Pons (tissue), 1 donor: ENCODE results near the gene SETDB2.
A peak's percentile ranks its signal among the peaks of the same experiment; 100 is the strongest.
"Not testable (repeated sequence)": the region's sequence is repeated elsewhere in the genome, so short reads cannot be mapped to it uniquely, and the experiment has no call there.

ENCODE experiments used
- DNase-seq: peaks from one replicate; pipeline ENCODE4 v3.0.0-alpha.2; 2016; ENCODE audit warnings: low spot score

The SETDB2 gene

GRCh38 chr13:49464621-49465325 is 20.7 kb downstream of the SETDB2 start:
- no peak for DNase-seq

GRCh38 chr13:49466292-49466838 is 22.3 kb downstream of the SETDB2 start:
- no peak for DNase-seq

- DNase-seq, result no peak
These were observed 28.1 kb downstream of the SETDB2 start for GRCh38 chr13:49472186-49472585.

GRCh38 chr13:49476529-49476928 is 32.5 kb downstream of the SETDB2 start:
- DNase-seq, result no peak

- no peak for DNase-seq
These were observed 37.7 kb downstream of the SETDB2 start for GRCh38 chr13:49481788-49482187.

- DNase-seq, result no peak
These were observed 44.5 kb downstream of the SETDB2 start for GRCh38 chr13:49488563-49488962.

- DNase-seq, result no peak
These were observed 50.6 kb downstream of the SETDB2 start for GRCh38 chr13:49494645-49495044.

GRCh38 chr13:49495783-49496762 is 52.0 kb downstream of the SETDB2 start, which contains the start of gene PHF11:
Gene PHF11, plus strand, starts transcription at chr13:49495953. Its CDS starts 49 bp downstream, at chr13:49496002.
- DNase-seq, result peak; percentile 59

GRCh38 chr13:49496837-49497236 is 52.8 kb downstream of the SETDB2 start:
- DNase-seq, result not testable (repeated sequence)

GRCh38 chr13:49497272-49497671 is 53.2 kb downstream of the SETDB2 start:
- DNase-seq, result no peak

- no peak for DNase-seq
These were observed 54.1 kb downstream of the SETDB2 start for GRCh38 chr13:49498206-49498605.

- no peak for DNase-seq
These were observed 56.0 kb downstream of the SETDB2 start for GRCh38 chr13:49499889-49500660.

- DNase-seq, result no peak
These were observed 58.9 kb downstream of the SETDB2 start for GRCh38 chr13:49502954-49503353.

GRCh38 chr13:49503951-49504350 is 59.9 kb downstream of the SETDB2 start:
- no peak for DNase-seq

GRCh38 chr13:49512578-49512977 is 68.5 kb downstream of the SETDB2 start:
- DNase-seq, result no peak

- DNase-seq, result no peak
These were observed 72.4 kb downstream of the SETDB2 start for GRCh38 chr13:49516467-49516866.

- DNase-seq, result no peak
These were observed 73.4 kb downstream of the SETDB2 start for GRCh38 chr13:49517461-49517860.

- DNase-seq, result no peak
These were observed 77.2 kb downstream of the SETDB2 start for GRCh38 chr13:49521224-49521623.

GRCh38 chr13:49524740-49525501 is 80.8 kb downstream of the SETDB2 start:
- DNase-seq, result no peak

GRCh38 chr13:49527123-49527522 is 83.0 kb downstream of the SETDB2 start:
- DNase-seq, result peak; percentile 65

GRCh38 chr13:49528161-49528560 is 84.1 kb downstream of the SETDB2 start:
- DNase-seq, result no peak
